Activated CD4-positive, alpha-beta T cell treated with anti-CD3 and anti-CD28 coated beads, Interleukin-2, amount 50 U/mL, for 1 hour (primary cell): ENCODE results near the gene GOLGA3.
"Not testable (repeated sequence)": the region's sequence is repeated elsewhere in the genome, so short reads cannot be mapped to it uniquely, and the experiment has no call there.

Source experiments
- DNase-seq: peaks from one replicate; pipeline ENCODE4 v3.0.0-alpha.2; 2020

GOLGA3 gene

GRCh38 chr12:132775502-132776229 is 53.0 kb downstream of the GOLGA3 start:
- no peak for DNase-seq

- DNase-seq: no peak
Observed at GRCh38 chr12:132774646-132775275, 53.9 kb downstream of the GOLGA3 start.

GRCh38 chr12:132774159-132774558 is 54.5 kb downstream of the GOLGA3 start:
- no peak for DNase-seq

GRCh38 chr12:132773077-132773955 is 55.4 kb downstream of the GOLGA3 start:
- DNase-seq: no peak

DNA sequence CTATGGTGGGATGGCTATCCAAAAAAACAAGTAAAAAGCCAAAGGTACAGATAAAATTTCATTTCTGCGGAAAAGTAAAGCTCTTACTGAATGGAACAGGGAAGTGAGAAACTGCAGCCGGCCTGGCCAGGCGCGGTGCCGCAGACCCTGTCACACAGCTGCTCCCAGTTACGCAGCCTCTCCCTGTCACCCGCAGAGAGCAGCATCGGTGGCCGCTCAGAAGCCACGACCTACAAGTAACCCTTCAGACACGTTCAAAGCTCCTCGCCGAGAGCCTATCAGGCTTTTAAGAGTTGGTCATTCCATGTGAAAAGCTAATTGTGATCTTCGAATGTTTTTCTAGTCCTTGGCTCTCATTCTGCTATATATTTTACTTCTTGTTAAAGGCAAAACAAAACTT is 56.1 kb downstream of the GOLGA3 start:
- DNase-seq: no peak

DNA sequence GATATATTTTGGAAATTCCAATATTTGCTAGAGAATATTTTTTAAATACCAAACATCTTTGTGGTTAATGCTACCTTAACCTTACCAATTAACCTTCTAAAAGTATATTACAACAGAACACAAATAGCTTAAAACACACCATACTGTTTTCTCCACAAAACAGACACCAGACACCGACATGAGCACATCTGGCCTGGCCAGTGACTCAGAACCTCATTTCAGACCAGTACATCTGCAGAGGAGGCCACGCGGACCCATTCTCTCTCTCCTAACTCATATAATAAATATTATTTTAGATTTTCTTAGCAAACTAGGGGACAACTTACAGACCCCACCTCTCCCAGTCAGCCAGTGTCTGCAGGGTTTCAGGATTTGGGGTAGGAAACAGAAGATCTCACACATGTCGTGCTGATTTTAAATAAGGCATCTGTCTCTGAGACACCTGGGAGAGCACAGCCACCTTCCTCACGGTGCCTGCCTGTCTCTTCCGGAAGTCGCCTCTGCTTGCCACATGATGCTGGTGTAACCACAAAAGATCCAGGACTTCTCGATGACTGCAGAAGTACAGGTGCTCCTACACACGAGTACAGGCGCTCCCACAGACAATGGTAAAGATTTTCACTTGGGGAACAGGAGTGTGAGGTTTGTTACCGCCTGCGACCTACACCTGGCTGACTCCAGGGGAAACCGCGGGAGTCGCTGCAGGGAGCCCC is 57.4 kb downstream of the GOLGA3 start:
- DNase-seq: peak; percentile 55

DNA sequence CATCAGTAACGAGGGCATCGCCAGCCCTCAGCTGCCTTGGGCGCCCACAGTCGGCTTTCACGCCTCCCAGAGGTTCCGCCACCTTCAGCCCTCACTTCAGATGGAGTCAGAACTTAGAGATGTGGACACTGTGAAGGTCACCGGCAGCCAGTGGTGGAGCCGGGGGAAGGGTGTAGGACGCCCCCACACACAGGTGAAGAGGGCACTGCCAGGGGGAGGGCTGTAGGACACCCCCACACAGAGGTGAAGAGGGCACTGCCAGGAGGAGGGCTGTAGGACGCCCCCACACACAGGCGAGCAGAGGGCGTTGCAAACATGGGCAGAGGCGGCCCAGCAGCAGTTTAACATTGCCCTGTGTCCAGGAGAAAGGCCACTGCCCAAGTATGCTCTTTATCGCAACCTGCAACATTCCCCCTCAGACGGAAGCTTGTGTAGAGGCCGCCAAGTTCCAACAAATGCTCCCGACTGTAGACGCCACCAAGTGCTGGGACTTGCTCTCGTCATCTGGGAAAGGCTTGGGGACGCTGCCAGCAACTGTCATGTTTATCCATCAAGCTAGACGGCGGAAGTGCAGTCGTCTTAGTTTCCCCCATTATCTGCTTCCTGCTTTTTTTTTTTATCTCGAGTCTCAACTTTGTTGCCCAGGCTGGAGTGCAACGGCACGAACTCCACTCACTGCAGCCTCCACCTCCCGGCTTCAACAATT is 62.1 kb downstream of the GOLGA3 start:
- DNase-seq: no peak

- DNase-seq: no peak
Observed at GRCh38 chr12:132765361-132765760, 63.3 kb downstream of the GOLGA3 start.

DNA sequence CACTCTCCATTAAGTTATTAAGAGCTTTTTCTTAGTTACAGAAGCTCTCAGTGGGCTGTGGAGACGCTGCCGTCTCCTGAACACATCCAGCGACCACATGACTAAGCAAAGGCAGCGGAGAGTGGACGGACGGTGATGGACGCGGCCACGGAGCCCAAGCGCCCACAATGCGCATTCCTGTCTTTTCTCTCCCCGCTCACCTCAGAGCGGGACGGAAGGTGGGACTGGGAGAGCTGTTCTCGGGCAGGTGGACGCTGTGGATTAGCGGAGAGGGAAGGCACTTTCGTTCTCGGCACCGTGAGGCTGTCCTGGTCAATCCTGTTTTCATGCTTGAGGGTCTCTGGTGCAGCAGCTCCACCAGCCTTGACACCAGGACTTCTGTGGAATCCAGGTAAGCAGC is 64.4 kb downstream of the GOLGA3 start:
- no peak for DNase-seq

DNA sequence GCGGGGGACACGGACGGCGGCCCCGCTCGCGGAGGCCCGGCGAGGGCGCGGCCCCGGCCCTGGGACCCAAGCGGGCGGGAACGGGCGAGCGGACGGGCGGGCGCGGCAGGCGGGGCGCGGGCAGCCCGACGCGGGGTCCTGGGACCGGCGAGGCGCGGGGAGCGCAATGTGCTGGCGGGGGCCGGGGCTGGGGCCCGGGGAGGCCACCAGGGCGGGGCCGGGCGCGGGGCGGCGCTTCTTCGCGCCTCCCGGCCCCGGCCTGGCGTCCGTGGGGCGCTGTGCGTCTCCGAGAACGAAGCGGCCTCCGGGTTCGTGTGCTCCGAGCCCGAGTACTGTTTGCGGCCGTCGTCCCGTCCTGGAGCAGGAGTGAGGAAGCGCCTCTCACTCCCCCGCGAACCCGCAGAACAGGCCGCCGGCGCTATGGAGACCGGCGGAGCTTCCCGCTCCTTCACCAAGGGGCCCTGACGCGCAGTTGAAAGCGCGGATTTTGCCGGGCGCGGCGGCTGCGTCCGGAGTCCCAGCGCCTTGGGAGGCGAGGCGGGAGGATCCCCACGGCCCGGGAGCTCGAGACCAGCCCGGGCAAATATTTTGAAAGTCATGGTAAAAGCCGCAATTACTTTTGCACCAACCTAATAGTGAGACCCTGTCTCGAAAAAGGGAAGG is 66.6 kb downstream of the GOLGA3 start:
- DNase-seq: peak; percentile 83

DNA sequence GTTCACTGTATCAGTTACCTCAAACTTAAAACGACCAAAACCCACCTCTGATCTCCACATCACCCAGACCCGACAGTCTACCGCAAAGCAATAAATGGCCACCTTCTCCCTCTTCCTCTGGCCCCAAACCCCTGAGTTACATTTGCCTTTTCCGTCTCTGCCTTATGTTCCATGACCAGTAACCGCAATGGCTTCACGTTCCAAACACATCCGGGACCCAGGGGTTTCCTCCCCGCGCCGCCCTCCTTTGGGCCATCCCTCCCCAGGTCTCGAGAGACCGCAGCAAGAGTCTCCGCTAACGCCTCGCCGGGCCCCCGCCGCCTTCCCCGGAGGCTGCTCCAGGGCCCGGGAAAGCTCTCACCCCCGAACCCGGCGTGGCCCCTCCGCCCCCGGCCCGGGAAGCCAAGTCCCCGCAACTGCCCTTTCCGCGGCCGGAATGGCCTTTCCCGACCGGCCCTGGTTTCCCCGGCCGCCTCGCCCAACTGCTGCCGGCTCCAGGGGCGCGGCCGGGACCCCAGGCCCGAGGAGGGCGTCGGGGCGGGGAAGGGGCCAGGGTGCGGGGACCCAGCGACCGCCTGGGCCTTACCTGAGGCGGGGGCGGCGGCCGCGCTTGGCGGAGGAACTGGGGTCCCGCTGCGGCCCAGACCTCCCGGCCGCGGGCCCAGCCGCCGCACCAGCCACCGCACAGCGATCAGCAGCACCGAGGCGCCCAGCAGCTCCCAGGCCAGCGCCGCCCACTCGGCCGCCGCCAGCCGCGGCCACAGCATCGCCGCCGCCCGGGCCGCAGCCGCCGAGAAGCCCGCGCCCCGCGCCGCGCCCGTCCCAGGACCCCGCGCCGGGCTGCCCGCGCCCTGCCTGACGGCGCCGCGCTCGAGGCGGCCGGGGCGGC is 67.4 kb downstream of the GOLGA3 start, which contains the start of gene ANKLE2:
Gene ANKLE2 (minus strand): TSS at position 801 of the 889 bp plus-strand sequence. CDS start 34 bp downstream, at position 767.
- peak; percentile 72 for DNase-seq

DNA sequence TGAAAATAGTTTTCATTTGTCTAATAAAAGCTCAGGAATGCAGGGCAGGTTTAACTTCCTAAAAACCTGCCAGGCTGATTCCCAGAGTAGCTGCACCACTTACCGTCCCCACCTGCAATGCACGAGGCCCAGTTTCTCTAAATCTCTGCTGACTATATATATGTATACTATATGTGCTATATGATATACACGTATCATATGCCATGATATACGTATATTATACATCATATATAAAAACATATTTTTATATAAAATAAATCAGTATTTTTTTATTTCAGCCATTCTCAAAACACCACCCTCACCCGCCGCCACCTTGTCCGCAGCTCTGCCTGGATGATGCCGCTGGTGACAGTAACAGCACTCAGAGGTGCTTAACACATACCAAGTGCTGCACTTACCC is 69.3 kb downstream of the GOLGA3 start:
- no peak for DNase-seq

- not testable (repeated sequence) for DNase-seq
Observed at GRCh38 chr12:132758825-132759224, 69.8 kb downstream of the GOLGA3 start.

DNA sequence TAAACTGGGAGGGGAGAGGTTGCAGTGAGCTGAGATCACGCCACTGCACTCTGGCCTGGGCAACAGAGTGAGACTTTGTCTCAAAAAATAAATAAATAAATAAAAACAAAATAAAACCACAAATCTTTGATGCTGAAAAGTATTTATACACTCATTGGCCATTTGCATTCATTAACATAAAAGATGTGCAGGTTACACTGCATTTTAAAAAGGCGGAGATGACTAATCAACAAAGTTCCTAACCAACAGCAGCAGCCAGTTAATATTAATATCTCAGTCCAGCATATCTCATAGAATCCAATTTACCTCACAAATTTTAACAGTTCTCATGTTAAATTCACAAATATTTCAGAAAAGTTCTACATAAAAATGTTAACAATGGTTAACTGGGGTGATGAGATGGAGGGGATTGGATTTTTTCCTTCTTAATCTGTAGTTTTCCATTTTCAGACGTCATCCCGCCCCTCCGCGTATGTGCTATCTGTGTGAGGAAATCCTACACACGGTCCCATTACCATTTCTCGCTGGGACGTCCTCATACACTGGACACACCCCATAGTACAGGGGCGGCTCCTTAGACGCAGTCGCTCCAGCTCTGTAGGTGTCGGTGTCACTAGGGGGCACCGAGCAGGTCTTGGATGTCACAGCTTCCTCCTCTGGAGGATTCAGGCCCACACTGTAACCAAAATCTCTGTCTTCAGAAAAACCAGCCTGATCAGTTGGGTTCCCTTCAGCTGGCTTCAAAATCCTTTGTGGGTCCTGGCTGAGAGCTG is 74.3 kb downstream of the GOLGA3 start:
- no peak for DNase-seq

DNA sequence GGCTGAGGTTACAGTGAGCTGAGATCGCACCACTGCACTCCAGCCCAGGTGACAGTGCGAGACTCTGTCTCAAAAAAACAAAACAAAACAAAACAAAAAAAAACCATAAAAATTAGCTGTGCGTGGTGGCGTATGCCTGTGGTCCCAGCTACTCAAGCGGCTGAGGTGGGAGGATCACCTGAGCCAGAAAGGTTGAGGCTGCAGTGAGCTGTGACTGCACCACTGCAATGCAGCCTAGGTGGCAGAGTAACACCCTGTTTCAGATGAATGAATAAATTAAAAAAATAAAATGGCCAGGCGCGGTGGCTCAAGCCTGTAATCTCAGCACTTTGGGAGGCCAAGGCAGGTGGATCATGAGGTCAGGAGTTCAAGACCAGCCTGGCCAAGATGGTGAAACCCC is 75.0 kb downstream of the GOLGA3 start:
- not testable (repeated sequence) for DNase-seq

GRCh38 chr12:132748319-132748718 is 80.3 kb downstream of the GOLGA3 start:
- DNase-seq: no peak

- DNase-seq: no peak
Observed at GRCh38 chr12:132747896-132748295, 80.8 kb downstream of the GOLGA3 start.

GRCh38 chr12:132747395-132747794 is 81.3 kb downstream of the GOLGA3 start:
- no peak for DNase-seq

DNA sequence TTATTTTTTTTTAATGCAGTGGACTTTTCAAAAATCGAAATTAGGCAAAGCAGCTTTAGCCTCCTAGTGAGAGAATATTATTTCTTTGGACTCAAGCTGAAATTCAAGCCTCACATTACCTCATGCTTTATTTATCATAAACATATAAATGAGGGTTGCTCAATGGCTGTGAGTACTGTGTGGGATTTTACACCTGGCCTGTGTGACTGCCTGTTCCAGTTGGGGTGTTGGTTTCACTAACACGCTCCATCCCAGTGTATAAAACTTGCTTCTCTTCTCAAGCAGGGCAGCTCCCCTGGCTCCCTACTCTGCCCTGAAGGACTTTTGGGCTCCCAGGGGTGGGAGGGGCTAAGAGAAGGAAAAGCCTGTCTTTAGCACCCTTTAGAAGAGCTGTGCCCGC is 82.1 kb downstream of the GOLGA3 start:
- DNase-seq: no peak

DNA sequence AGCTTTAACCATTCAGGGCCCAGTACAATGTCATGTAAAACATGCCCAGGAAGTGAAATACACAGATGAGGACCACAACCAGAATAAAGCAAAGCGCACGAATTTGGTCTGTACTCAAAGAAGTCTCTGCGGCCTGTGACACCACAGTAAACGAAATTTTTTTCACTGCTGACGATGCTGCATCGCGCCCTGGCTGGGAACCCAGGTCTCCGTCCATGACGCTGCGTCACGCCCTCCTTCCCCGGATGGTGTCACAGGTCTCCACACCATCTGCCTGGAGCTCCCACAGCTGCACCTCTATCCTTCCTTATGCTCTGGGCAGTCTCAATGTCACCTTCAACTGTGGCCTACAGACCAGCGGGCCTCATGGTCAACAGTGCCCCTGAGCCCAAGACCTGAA is 84.8 kb downstream of the GOLGA3 start:
- DNase-seq: no peak
